GM12801 (cell line): ENCODE measurements around the gene PTPRN.

ENCODE experiments used
- CTCF ChIP-seq: IDR thresholded peaks from one replicate; pipeline ENCODE4 v1.5.1; 2011; ENCODE audit warnings: control low read depth; ENCODE audit not compliant: insufficient read length; ENCODE audit errors: extremely low read depth

The PTPRN gene

GRCh38 chr2:219278655-219279150 is 30.5 kb downstream of the PTPRN start:
- TF ChIP-seq CTCF = no peak

GRCh38 chr2:219277703-219278654 is 31.2 kb downstream of the PTPRN start:
- peak; percentile 82 for TF ChIP-seq CTCF

DNA sequence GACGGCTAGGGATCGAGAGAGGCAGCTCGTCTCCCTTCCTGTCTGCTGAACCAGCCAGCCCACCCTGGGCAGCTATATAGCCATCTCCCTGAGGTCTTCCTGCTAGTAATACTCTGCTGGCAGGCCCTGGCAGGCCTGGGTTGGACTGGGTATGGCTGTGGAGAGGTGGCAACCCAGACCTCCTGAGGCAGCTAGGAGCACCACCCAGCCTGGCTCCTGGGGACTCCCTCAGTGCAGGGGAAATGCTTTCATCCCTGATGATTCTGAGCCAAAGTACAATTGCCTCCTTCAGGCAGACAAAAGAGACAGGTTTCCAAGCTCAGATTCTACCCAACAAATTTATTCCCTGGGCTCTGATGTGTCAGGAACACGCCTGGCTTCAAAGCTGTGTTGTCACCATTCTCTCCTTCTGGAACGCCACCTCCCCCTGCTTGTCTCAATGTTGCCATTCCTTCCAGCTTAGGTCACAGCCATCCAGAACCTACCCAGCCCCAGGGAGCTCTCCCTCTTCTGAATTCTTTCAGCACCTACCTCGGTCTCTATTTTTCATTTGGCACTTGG is 34.8 kb downstream of the PTPRN start:
- TF ChIP-seq CTCF = no peak

GRCh38 chr2:219273937-219274336 is 35.3 kb downstream of the PTPRN start:
- TF ChIP-seq CTCF = no peak

DNA sequence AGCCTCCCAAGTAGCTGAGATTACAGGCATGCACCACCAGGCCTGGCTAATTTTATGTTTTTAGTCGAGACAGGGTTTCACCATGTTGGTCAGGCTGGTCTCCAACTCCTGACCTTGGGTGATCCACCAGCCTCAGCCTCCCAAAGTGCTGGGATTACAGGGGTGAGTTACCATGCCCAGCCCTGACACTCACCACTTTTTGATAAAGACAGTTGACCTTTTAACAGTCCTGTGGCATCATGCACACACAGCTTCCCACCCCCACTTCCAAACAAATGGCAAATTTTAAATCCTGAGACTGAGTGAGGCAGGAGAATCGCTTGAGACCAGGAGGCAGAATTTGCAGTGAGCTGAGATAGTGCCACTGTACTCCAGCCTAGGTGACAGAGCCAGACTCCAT is 36.2 kb downstream of the PTPRN start:
- no peak for TF ChIP-seq CTCF

DNA sequence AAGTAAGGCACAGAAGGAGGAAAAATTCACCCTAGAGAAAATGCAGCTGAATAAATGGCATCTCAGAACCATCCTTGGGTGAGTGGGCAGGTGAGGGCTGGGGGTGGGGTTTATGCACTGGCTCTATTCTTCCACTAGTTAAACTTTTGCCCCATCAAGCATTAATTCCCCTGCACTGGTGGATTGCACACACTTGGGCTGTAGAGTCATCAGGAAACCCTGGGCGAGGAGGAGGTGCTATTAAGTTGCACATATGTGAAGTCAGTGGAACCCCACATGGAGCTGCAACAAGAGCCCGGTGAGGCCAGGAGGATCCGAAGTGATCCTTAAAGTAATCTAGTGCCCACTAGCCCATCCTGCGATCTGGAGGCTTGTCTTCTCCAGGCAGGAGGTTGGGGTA is 36.8 kb downstream of the PTPRN start:
- no peak for TF ChIP-seq CTCF

DNA sequence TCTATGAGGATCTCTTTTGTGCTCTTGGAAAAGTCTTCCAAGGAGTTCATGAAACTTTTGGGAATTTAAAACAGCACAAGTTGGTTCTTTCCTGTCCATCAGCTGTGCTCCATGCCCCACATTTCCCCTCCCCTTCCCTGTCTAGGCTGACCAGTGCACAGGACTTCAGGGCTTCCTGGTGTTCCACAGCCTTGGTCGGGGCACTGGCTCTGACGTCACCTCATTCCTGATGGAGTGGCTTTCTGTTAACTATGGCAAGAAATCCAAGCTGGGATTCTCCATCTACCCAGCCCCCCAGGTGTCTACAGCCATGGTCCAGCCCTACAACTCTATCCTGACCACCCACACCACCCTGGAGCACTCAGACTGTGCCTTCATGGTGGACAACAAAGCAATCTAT is 38.2 kb downstream of the PTPRN start:
- TF ChIP-seq CTCF = no peak
